Breast epithelium (tissue), 3 donors: ENCODE measurements around the gene PCDH9.

ENCODE experiments used
- CTCF ChIP-seq, 3 donors: fragments of 450-650 bp; IDR thresholded peaks; one replicate each; pipeline ENCODE4 v1.5.1; 2016 to 2017; ENCODE audit warnings: antibody characterized with exemption in 3 of 3, mild to moderate bottlenecking in 3 of 3, moderate library complexity in 3 of 3
- POLR2A ChIP-seq: fragments of 450-650 bp; IDR thresholded peaks from one replicate; pipeline ENCODE4 v1.6.1; 2016; ENCODE audit warnings: antibody characterized with exemption, mild to moderate bottlenecking, moderate library complexity
- POLR2AphosphoS5 ChIP-seq, 3 donors: sonication (generic); formaldehyde crosslinking; IDR thresholded peaks; one replicate each; pipeline ENCODE4 v1.6.1; 2017; ENCODE audit warnings: antibody characterized with exemption in 3 of 3

- TF ChIP-seq CTCF (IDR thresholded peaks at IDR 0.05) (no peak), POLR2A (no peak), POLR2AphosphoS5 (IDR thresholded peaks at IDR 0.05) (no peak)
Observed at GRCh38 chr13:66301482-66301881, 928.7 kb downstream of the PCDH9 start.
